NCI-H345 treated with DMSO at 0.1 percent for 48 hours (cell line): ENCODE measurements around the gene ANKDD1B.

Experiments
- DNase-seq: peaks from one replicate; lab custom pipeline; 2025; ENCODE audit not compliant: unreplicated experiment; lab: John Stamatoyannopoulos, UW

ANKDD1B gene

GRCh38 chr5:75616371-75616881 is 5.2 kb downstream of the ANKDD1B start:
- no peak for DNase-seq

- no peak for DNase-seq
Measured at GRCh38 chr5:75616971-75617621, 5.8 kb downstream of the ANKDD1B start.

GRCh38 chr5:75617736-75618352 is 6.6 kb downstream of the ANKDD1B start:
- no peak for DNase-seq

- DNase-seq = no peak
Measured at GRCh38 chr5:75620184-75620959, 9.1 kb downstream of the ANKDD1B start.

GRCh38 chr5:75622564-75622963 is 11.3 kb downstream of the ANKDD1B start:
- no peak for DNase-seq

GRCh38 chr5:75623846-75624245 is 12.6 kb downstream of the ANKDD1B start:
- no peak for DNase-seq

- no peak for DNase-seq
Measured at GRCh38 chr5:75626959-75627358, 15.7 kb downstream of the ANKDD1B start.

GRCh38 chr5:75627801-75628200 is 16.5 kb downstream of the ANKDD1B start:
- no peak for DNase-seq

GRCh38 chr5:75630875-75631274 is 19.6 kb downstream of the ANKDD1B start:
- no peak for DNase-seq

- DNase-seq = no peak
Measured at GRCh38 chr5:75632321-75632720, 21.1 kb downstream of the ANKDD1B start.

GRCh38 chr5:75637949-75638348 is 26.7 kb downstream of the ANKDD1B start:
- DNase-seq = no peak

GRCh38 chr5:75639535-75640311 is 28.5 kb downstream of the ANKDD1B start:
- DNase-seq = no peak

- DNase-seq = no peak
Measured at GRCh38 chr5:75640395-75640794, 29.1 kb downstream of the ANKDD1B start.

GRCh38 chr5:75640826-75641225 is 29.6 kb downstream of the ANKDD1B start:
- DNase-seq = no peak

- no peak for DNase-seq
Measured at GRCh38 chr5:75648712-75649111, 37.5 kb downstream of the ANKDD1B start.

- no peak for DNase-seq
Measured at GRCh38 chr5:75651575-75652238, 40.5 kb downstream of the ANKDD1B start.

GRCh38 chr5:75653521-75653920 is 42.3 kb downstream of the ANKDD1B start:
- no peak for DNase-seq

GRCh38 chr5:75654693-75655295 is 43.5 kb downstream of the ANKDD1B start:
- DNase-seq = no peak

- peak; percentile 57 for DNase-seq
Measured at GRCh38 chr5:75656311-75657003, 45.2 kb downstream of the ANKDD1B start.
